Endometrial microvascular endothelial cells (primary cell): ENCODE results near the gene MSRB1. TPM values are rescaled to one million over a fixed set of nuclear protein-coding genes. Genes with fewer than 3 reads are reported as not detected.

ENCODE experiments used
- in situ Hi-C: cut with HindIII; loops from 2 replicates; pipeline ENCODE4 v1.10.0; 2017; ENCODE audit warnings: low sequenced_read_pairs, low pct_unique_long_range_greater_than_20kb; ENCODE audit errors: inconsistent ontology term
- total RNA-seq: library from RNA; depleted of rRNA; stranded (reverse); fragments of >200 nt; gene quantifications from one replicate; pipeline ENCODE4 v1.2.3, GENCODE V29; 2015; ENCODE audit errors: inconsistent ontology term

The MSRB1 gene, protein sequence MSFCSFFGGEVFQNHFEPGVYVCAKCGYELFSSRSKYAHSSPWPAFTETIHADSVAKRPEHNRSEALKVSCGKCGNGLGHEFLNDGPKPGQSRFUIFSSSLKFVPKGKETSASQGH
- total RNA-seq = 11.2 TPM

DNA sequence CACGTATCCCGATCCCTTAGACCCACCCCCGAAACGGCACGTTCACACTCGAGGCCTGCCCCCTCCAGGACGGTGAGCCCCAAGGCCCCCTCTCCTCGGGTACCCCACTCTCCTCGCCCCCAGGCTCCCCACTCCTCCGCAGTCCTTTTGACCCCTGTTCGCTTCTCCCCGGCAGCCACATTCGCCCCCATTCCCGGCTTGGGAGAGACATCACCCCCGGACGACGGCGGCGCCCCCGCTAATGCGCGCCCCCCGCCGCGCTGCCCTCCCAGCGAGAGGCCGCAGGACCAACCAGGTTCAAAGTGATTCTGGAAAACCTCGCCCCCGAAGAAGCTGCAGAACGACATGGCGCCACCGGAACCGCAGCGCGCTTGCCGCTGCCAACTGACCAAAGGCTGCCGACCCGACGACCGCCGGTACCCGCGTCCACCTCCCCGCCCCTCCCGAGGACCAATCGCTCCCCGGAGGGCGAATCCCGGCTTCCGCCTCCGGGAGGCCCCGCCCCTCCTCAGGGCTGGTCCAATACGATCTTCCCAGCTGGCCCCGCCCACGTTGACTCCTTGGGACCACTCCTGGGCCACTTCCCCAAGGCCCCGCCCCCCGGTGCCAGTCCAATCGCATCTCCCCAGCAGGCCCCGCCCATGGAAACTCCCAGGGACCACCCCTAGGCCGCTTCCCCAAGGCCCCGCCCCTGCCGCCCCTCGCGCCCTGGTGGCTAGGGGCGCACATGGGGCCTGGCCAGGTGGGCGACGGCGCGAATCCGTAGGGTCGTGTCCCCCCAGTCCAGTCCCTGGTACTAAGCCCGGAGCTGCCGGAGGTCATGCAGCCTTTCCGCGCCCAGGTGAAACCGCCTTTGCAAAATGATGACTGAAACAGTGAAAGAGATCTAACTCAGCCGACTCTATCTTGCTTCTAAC is at the start of gene MSRB1:
MSRB1 (minus strand) TSS at position 390 of the 917 bp plus-strand sequence; CDS start at position 347, 43 bp downstream.
- in situ Hi-C loops = no loop called here

DNA sequence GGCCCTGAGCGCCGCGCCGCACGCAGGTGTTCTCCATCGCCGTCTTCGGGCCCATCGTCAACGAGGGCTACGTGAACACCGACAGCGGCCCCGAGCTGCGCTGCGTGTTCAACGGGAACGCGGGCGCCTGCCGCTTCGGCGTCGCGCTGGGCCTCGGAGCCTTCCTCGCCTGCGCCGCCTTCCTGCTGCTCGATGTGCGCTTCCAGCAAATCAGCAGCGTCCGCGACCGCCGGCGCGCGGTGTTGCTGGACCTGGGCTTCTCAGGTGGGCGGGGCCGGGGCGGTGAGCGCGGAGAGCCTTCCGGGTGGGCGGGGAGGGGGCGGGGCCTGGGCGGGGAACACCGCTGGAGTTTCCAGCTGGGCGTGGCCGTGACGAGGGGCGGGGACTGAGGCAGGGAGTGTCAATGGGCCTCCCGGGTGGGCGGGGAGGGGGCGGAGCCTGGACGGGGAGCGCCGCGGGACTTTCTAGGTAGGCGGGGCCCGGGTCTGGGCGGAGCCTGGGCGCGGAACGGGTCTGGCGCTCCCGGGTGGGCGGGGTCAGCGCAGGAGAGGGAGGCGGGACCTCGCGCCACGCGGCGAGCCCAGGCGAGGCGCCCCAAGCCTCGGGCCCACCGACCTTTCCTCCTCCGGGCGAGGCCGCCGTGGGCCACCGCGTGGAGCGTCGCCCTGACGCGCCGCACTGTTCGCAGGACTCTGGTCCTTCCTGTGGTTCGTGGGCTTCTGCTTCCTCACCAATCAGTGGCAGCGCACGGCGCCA is 49.1 kb upstream of the MSRB1 start:
- in situ Hi-C loops = no loop called here

DNA sequence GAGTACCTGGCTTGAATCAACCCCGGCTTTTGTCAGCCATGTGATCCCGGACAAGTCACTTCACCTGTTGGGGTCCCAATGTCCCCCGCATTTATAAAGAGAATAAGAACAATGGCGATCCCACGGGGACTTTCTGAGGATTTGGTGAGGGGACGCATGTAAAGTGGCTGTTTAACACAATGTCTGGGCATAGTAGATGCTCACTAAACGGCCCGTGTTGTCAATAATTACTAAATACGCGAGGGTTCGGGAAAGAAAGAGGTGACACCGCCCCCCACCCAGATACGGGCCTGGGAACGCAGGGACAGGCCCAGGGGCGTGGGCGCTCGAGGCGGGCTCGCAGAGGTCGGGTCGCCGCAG is 48.6 kb upstream of the MSRB1 start:
- in situ Hi-C loops = no loop called here

DNA sequence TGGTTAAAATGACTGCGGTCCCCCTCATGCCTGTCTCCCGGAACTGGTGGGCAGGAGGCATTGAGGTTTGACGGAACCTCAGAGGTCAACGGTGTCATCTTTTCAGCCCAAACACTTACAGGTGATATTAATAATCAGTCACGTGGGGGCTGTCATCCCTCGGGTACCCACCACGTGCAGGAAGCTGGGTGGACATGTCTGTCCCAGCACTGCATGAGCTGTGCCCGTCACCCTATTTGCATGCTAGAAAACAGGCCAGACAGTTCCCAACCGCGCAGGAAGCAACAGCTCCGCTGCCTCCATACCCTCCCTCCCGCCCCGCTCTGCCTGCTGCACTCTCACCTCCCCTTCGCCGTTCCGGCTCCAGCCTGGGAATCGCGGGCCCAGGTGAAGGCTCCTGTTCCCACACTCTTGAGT is 48.1 kb upstream of the MSRB1 start:
- in situ Hi-C loops = no loop called here

DNA sequence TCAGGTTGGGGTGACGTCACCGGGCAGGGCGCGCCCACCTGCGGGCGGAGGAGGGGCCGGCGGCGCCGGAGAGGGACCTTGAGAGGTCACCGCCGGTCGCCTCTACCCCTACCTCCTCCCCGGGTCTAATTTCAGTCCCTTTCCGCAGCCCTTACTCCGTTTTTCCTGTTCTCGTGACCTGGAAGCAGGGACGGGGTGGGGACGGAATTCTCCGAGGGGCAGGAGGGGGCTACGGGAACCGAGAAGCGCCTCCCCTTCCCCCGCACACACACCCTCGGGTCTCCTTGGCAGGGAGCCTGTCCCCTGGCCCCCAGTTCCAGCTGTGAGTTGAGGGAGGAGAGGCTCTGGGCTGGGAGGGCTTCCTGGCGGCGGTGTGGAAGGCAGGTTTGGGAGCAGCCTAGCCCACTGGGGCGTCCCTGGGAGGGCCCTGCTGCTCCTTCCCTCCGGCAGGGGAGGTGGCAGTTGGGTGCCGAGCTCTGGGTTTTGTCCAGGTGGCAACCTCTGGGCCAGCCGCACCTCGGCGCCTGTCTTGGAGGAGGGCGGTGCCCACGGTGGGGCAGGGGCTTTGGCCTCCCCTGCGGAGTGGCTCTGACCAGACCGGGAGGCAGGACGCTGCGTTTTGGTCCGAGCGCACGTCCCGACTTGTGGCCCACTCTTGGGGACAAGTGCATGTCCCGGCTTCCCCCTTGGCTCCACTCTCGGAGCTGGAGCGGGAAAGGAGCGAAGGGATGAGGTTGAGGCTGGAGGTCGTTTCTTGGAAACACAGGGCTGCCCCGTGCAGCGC is 47.5 kb upstream of the MSRB1 start:
- in situ Hi-C loops = no loop called here

DNA sequence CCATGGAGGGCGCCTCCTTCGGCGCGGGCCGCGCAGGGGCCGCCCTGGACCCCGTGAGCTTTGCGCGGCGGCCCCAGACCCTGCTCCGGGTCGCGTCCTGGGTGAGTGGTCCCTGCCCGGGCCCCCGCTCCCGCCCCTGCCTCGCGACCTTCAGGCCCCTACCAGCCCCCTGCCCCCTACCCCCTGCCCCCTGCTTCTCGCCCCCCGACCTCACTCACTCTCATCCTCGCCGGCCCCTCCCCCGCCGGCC is 47.0 kb upstream of the MSRB1 start:
- in situ Hi-C loops = no loop called here

DNA sequence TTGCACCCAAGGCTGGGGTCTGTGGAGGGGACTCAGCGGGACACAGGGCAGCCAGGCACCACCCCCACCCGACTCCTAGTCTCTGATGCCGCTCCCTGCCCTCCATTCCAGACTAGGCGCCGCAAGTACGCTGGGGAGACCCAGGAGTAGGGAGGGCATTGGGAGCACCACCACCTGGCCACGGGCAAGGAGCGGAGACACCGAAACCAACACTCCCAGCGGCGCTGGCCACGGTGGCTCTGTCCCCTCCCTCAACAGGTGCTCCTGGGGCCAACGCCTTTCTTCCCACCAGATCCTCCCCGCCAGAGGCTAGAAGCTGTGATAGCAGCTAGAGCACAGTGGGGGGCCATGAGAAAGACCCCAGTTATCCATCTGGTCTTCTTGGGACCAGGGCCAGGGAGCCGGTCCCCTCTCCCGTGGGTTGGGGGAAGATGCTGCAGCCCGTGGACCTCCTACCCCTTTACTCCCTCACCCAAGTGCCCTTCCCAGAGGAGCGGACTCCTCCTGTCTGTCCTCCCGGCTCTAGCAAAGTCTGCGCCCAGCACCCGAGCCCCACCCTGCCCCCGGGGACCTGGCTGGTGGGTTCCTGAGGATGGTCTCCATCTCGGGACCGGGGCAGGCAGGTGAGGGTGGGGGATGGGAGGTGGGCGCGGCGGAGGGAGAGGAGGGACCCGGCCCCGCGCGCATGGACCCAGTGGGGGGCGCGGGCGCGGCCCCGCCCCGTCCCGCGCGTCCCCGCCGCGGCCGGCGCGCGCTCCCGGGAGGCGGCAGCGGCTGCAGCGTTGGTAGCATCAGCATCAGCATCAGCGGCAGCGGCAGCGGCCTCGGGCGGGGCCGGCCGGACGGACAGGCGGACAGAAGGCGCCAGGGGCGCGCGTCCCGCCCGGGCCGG is 46.5 kb upstream of the MSRB1 start, which contains the start of gene SYNGR3:
SYNGR3 (plus strand) TSS at position 762 of the 892 bp plus-strand sequence. CDS start 133 bp downstream, outside the sequence.
- in situ Hi-C loops = no loop called here

DNA sequence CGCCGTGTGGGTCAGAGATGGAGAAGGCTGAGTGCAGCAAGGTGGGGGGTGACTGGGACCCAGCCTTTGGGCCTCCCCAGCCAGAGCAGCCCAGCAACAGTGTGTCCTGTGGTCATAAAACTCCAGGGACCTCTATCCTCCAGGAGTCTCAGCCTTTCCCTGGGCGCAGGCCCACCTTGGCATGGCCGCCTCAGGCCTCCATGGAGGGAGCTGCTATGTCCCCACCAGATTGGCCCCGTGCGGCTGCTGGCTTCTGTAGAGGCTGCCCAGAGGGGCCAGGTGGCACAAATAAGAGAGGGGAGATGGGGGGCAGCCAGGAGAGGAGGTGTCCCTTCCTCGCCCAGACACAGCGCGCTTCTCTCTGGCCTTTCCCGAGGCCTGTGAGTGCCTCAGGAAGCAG is 44.2 kb upstream of the MSRB1 start:
- in situ Hi-C loops = no loop called here

DNA sequence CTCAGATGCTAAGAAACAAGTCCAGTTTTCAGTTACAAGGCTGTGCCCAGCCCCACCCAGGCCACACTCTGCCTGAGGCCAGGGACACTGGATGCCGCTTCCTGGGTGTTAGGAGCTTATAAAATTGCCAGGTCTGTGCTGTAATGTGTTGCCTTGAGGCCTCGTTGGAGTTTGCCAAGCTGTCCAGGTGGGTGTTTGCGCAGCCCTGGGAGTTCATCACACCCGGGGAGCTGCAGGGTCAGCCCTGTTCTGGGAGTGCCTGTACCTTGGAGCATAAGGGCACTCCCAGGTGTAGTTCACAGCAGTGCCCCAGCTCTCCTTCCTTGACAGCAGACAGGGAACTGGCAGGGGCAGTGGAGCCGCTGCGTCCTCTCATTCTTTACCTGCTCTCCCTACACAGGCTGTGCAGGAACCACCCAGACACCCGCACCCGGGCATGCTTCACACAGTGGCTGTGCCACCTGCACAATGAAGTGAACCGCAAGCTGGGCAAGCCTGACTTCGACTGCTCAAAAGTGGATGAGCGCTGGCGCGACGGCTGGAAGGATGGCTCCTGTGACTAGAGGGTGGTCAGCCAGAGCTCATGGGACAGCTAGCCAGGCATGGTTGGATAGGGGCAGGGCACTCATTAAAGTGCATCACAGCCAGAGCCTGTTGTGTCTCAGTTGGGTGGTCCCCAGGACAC is 42.6 kb upstream of the MSRB1 start:
- in situ Hi-C loops = no loop called here

DNA sequence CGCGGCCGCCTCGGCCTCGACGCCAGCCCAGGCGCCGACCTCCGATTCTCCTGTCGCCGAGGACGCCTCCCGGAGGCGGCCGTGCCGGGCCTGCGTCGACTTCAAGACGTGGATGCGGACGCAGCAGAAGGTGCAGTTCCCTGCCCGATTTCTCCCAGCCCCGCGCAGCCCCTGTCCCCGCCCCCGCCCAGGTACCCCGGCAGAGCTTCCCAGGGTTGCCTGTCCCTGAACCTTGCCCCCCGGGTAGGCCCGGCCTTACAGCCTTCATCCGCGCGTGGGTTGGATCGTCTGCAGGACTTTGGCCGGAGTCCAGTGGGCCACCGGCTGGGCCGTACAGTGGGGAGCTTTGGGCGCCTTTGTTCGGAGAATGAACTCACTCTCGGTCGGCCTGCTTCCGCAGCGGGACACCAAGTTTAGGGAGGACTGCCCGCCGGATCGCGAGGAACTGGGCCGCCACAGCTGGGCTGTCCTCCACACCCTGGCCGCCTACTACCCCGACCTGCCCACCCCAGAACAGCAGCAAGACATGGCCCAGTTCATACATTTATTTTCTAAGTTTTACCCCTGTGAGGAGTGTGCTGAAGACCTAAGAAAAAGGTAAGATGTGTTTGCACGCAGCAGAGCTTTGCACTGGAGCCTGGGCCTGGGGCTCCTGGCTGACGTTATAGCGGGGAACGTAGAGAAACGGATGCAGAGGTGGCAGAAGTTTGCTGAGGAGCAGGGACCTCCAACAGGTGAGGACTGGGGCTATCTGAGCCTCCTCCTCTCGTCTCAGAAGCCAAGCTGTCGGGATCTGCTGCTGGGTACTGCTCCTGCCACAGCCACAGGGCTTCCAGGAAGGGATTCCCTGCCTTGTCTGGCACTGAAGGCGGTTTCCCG is 41.6 kb upstream of the MSRB1 start:
- in situ Hi-C loops = no loop called here

DNA sequence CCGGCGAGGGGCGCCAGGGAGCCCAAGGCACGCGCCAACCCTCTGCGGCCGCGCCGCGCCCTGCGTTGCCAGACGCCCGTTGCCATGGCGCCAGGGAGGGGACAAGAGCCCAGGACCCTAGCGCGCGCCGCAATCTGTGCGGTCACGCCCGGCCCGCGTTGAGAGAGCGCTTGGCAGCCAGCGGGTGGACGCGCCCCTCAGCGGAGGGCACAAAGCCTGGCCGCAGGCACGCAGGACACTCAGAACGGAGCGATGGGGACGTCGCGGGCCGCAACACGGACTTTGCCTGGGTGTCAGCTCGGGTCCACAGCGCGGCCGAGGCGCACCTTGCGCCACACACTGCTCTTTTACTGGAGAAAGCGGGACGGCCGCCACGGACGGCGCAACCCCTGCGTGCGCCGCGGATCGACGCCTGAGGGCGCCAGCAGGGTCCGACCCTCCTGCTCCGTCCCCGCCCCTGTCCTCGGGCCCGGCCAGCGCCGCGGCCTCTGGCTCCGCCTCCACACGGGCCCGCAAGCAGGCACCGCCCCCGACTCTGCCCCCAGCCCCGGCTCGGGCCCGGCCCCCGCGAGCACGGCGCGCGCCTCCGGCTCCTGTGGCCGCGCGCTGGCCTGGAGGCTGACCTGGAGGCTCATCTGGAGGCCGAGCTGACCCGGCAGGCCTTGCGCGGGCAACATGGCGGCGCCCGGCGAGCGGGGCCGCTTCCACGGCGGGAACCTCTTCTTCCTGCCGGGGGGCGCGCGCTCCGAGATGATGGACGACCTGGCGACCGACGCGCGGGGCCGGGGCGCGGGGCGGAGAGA is 40.7 kb upstream of the MSRB1 start, which contains the start of gene GFER:
GFER (plus strand) TSS at position 650 of the 803 bp plus-strand sequence; CDS start at position 676, 26 bp downstream.
- in situ Hi-C loops = no loop called here

DNA sequence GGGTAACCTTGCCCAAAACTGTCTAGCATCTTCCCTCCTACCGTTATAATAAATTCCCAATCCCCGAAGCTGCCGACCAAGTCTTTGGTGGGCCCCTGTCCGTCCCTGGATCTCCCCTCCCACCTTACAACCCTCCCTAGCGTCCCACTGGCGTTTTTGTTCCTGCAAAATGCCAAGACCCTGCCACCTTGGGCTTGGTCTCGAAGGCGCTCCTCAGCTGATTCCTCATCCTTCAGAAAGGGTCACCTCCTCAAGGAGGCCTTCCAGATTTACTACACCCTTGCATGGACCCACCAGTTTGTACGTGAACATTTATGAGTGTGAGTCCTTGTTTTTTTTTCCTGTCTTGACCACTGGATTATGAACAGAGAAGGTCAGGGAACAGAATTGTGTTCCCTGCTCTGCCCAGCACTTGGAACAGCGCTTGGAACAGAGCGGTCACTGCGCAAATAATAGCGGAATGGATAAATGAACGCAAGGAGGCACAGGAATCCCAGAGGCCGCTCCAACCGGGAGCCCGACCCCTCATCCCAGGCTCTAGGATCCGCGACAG is 40.1 kb upstream of the MSRB1 start:
- in situ Hi-C loops = no loop called here

DNA sequence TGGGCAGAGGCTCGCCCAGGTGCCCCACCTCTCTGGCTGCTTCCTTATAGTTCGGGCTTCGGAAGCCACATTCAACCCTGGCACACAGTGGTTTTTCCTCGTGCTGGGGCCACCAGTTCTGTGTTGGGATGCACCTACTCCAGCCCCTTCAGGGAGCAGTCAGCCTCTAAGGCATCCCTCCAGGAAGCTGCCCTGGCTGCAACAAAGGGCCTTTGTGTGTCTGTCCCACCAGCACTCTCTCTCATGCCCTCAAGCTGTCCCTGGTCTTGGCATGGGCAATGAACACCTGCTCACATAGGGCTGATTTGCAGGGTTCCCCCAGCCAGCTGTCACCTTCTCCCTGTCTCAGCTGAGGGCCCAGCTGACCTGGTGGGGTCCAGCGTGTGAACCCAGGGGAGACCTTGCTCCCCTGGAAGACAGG is 39.0 kb upstream of the MSRB1 start:
- in situ Hi-C loops = no loop called here

DNA sequence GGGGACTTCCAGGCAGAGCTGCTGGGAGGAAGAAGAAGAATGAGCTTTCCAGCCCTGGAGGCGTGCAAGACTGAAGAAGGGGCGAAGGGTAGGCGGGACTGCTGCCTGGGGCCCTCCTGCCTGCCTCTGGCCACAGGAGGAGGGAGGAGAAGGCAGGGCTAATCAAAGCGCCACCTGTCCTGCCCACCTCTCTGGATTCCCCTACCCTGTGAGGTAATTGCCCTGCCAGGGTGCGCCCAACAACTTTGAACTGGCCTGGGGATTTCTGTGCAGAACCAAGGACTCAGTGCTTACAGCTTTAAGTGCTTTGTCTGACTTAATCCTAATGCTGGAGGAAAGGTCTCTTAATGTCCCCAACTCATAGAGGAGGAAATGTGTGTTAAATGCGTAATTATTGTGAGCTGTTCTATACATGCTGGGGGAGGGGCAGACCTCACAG is 38.4 kb upstream of the MSRB1 start, which contains the start of gene NOXO1:
NOXO1 (minus strand) TSS at position 72 of the 439 bp plus-strand sequence. CDS start 290 bp downstream, outside the sequence.
- in situ Hi-C loops = no loop called here

DNA sequence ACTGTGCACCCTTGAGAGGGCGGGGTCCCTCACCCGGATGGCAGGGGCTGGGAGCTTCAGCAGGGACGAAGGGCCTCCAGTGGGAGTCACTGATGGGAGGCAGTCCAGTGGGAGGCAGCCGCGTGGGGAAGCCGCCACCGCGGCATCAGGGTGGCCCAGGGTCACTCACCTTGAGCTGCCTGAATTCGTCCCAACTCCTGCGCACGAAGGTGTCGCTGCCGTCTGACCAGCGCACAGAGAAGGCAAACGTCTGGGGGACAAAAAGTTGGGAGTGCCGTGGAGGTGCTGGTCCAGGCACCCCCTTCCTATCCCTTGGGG is 37.7 kb upstream of the MSRB1 start:
- in situ Hi-C loops = no loop called here
